DND-41 (cell line): ENCODE results near the gene MCC.

Experiments used
- EZH2 ChIP-seq: IDR thresholded peaks from 3 replicates; pipeline ENCODE4 v1.6.1; 2012; ENCODE audit warnings: borderline replicate concordance, low read depth, mild to moderate bottlenecking, moderate library complexity, low read length, inconsistent platforms; ENCODE audit not compliant: severe bottlenecking
- TF ChIP-seq, protein P1 (sequence below): IDR thresholded peaks from 2 replicates; pipeline ENCODE4 v1.5.1; 2012; ENCODE audit warnings: borderline replicate concordance, low read length, moderate library complexity, mild to moderate bottlenecking; ENCODE audit not compliant: poor library complexity, severe bottlenecking; ENCODE audit errors: extremely low read depth

DNA sequence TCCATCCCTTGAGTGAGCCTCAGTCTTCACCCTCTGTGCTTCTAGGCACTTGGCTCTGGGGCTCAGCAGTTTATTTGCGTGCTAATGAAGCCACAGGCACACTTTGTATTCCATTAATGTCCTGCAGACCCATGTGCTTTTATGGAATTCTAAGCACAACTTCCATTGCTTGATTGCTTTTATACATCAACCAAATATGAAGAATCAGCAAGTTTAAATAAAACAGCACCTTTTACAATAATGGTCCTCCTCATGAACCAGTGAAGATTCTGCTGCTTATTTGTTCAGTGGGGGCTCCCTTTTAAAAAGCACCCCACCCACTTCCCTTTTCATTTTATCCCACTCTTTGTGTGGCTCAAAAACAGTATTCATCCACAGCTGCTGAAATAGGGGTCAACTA is 451.4 kb downstream of the MCC start:
- TF ChIP-seq, protein P1, sequence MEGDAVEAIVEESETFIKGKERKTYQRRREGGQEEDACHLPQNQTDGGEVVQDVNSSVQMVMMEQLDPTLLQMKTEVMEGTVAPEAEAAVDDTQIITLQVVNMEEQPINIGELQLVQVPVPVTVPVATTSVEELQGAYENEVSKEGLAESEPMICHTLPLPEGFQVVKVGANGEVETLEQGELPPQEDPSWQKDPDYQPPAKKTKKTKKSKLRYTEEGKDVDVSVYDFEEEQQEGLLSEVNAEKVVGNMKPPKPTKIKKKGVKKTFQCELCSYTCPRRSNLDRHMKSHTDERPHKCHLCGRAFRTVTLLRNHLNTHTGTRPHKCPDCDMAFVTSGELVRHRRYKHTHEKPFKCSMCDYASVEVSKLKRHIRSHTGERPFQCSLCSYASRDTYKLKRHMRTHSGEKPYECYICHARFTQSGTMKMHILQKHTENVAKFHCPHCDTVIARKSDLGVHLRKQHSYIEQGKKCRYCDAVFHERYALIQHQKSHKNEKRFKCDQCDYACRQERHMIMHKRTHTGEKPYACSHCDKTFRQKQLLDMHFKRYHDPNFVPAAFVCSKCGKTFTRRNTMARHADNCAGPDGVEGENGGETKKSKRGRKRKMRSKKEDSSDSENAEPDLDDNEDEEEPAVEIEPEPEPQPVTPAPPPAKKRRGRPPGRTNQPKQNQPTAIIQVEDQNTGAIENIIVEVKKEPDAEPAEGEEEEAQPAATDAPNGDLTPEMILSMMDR, result no peak
- no peak for TF ChIP-seq EZH2
